ENCODE results near the gene SLC35F3.

Gene SLC35F3

DNA sequence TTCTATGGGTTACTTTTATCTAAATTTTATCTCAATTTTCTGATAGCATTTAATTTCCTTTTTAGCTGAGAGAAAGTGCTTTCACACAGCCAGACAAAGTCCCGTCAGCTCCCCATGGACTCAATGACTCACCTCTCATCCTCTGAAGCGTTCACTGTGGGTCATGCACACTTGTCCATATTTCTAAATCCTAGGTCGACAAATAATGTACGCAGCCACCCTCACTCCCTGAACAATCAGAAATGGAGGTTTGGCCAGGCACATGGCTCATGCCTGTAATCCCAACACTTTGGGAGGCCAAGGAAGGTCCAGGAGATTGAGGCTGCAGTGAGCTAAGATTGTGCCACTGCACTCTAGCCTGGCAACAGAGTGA, 426.4 kb downstream of the SLC35F3 start:
- DNase-seq: no peak

DNA sequence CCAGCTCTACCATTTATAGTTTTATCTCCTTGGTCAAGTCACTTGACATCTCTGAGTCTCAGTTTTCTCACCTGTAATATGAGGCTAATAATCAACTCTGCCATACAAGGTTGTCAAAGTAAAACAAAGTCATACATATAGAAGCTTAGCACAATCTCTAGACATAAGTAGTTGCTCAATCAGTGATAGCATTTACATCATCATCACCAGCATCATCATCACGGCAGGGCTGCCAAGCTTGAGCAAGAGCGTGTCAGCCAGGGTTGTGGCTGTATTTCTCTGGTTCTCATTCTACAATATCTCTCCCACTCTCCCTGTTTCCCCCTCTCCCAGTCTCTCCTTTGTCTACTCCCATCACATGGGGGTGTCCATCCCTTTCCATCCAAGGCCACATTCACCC, 427.0 kb downstream of the SLC35F3 start:
- DNase-seq: no peak

DNA sequence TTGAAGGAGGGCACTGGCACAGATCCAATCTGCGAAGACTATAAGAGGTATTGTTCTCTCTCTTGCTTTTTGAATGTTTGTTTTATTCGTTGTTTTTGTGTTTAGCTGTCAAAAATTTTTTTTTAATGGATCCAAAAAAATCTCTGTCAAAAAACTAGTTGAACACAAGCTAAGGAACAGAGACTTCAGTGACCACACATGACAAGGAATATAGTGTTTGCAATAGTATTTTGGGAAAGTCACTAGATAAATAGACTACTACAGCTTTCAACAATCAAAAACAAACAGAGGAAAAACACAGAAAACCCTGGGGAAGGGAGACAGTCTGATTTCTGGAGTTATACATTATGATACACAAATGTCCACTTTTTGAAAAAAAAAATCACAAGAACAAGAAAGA, 431.9 kb downstream of the SLC35F3 start:
- no peak for DNase-seq

DNA sequence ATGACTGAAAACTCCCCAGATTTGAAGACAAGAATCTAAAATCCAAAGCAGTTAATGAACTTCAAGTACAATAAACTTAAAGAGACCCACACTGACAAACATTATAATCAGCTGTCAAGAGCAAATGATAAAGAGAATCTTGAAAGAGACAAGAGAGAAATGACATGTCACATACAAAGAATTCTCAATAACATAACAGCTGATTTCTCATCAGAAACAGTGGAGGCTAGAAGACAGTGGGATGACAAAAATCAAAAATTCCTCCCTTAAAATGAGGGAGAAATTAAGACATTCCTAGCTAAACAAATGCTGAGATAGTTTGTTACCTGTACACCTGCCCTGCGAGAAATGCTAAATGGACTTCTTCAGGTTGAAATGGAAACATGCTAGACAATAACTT, 432.8 kb downstream of the SLC35F3 start:
- DNase-seq: no peak

DNA sequence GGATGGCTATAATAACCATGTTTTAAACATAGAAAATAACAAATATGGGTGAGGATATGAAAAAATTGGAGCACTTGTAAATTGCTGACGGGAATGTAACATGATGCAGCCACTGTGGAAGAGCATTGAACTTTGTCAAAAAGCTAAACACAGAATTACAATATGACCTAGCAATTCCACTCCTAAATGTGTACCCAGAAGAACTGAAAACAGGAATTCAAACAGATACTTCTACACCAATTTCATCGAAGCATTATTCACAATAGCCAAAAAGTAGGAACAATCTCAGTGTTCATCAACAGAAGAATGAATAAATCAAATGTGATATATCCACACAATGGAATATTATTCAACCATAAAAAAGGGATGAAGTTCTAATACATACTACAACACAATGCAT, 436.1 kb downstream of the SLC35F3 start:
- DNase-seq: no peak

DNA sequence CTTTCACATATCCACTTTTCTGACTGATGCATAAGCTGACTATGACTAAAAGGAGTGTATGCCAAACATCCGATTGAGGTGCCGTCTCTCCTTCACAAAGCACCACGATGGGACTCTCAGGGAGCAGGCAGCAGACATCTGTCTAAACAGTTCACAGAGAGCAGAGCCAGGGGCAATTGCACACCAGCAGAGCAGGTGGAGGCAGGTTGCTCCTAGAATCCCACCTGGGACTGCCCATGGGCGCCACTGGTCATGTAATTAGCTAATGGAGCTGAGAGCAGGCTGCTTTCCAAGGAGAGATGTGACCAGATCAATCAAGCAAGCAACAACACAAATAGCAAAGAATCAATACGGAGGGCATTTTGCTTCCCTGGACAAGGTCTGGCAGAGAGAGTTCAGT, 438.3 kb downstream of the SLC35F3 start:
- no peak for DNase-seq

DNA sequence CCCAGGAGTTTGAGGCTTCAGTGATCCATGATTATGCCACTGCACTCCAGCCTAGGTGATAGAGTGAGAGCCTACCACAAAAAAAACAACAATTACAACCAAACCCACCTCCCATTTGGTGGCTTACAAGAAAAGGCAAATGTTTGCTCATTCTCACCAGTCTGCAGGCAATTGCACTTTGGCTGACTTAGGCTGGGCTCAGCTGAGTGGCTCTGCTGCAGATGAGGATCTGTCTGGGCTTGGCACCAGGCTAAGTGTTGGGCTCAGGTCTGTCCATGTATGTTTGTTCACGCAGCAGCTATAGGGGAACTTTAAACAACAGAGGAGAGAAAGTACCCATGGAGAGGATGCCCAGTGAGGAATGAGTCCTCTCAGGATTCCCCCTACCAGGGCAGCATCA, 440.8 kb downstream of the SLC35F3 start:
- no peak for DNase-seq

DNA sequence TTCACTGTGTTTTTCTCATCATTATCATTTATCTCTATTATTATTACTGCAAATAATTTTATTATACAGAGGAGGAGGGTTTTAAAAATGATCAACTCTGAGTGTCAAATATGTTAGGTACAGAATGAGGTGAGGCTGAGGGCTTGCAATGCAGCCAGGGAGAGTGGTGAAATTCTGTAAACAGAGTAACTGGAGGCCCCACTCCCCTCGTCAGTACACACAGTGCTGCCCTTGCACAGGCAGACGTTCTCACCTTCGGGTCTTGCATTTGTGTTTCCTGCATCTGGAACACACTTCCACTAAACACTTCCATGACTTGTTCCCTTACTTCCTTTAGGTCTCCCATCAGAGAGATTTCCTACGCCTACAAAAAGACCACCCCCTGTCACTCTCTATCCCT, 444.5 kb downstream of the SLC35F3 start:
- no peak for DNase-seq

DNA sequence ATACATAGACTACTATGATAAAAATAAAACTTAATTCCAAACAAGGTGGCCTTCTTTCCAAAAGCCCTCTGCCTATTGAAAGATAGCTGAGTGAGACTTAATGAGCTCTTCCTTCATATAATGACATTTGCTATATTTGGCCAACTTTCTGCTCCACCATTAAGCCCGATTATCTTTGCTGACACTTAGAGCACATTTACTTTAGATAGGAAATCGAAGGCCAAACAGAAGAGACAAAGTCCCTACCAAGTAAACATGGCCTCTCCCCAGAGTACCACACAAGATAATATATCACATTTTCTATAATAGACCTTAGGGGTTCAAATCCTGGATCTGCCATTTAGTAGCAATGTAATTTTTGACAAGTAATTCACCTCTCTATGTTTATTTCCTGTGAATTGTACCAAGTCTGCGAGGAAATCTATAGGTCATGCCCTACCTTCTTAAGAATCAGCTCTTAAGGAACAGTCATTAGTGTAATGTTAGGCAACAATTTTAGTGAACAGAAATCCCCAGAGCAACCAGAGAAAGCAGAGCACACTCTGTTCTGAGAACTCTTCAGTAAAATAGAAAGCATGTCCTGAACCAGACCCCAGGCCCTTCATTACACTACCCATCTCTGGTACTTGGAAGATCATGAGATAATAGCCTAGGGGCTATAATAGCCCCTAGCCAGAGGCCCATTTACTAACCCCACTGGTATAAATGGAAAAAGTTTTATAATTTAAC, 451.5 kb downstream of the SLC35F3 start:
- DNase-seq: no peak

DNA sequence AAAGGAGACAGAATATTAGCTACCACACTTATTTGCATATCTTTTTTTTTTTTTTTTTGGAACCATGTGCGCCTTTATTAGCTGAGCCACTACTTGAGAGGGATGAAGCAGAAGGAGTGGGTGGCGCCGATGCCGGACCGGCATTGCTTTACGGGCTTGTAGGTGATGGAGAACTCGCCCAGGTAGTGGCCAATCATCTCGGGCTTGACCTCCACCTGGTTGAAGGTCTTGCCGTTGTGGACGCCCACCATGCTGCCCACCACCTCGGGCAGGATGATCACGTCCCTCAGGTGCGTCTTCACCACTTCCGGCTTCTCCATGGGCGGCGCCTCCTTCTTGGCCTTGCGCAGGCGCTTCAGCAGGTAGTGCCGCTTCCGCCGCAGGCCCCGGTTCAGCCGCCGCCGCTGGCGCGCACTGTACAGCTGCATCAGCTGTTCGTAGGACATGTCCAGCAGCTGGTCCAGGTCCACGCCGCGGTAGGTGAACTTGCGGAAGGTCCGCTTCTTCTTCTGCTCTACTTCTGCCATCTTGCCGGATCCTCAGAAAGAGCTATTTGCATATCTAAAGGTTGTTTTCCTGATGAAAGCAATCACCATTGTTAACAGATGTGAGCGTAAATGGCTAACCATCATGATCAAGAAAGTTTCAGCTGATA, 452.3 kb downstream of the SLC35F3 start:
- DNase-seq: peak; percentile 56

DNA sequence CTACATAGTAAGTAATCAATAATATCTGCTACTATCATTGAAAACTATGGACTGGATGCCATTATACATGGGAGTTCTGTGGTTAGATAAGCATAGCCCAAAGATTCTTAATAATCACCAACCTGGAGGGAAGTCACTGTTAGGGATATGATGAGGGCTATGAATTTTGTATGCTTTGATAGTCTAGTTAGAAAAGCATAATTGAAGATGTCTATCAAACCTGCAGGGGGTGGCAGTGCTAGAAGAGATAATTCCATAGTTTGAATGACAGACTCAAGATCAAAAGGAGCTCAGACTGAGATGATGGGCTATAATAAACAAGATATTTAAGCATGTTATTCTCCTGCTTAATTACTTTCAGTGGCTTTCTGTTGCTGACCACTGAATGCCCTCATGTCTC, 453.4 kb downstream of the SLC35F3 start:
- DNase-seq: no peak

DNA sequence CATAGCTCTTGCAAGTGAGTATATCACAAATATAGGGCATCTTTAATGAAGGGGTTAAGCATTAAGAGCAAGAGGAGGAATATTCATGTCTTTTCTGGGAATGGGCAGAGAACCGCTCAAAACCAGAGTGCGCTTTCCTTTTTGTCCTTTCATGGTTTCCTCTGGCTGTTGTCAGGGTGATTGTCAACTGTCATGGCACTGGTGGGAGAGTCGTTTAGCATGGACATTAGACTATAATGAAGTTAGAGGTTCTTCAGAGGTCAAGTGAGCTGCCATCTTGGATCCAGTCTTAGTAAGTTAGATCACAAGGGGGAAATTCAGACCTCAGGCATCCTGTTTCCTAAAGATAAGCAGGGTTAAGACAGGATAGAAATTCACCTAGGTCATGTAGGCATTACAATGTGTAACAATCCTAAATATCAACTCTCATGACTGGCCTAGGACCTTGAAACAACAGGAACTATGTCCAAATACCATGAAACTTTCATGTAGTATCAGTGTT, 456.7 kb downstream of the SLC35F3 start:
- DNase-seq: no peak

DNA sequence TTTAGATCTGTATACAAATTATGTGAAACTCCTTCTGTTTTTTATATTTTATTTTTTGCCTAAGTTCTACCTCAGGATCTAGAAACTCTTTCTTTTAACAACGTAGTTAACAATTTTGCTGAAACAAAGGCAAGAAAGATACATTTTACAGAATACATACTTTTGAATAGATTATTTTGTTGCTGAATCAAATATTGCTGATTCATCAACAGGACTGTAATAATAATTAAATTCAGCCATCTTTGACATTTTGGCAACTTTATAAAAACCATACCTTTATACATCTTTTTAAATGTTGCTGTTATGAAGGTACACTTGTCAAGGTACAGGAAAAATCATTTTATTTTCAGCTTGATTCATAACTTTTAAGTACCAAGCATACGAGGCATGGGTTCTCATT, 458.1 kb downstream of the SLC35F3 start:
- DNase-seq: no peak

DNA sequence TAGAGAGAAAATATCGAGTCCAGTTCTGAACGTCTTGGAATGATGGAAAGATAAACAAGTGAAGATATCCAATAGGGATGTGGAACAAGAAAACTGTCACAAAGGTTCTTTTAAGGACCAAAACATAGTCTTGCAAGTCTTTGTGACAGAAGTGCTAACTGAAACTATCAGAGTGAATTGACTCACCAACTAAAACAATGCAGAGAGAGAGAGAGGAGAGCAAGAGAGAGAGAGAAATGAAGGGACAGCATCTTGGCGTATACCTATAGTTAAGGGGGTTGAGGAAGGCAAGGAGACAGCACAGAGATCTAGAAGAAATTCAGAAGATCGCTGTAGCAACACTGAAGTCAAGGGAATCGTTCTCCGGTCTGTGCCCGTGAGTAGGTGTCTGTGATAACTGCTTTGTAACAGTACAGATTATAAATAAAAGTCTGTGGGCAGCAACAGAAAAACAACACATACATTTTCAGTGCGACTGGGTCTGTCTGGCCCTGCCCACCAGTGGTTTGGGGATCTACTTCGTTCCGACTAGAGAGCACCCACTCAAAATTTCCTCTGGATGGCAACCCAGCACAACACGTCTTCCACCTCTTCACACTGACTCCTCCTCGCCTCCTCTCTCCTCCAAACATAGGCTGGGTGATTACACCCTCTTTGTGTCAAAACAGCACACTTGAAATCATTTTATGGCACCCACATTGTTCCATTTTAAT, 464.0 kb downstream of the SLC35F3 start:
- DNase-seq: no peak

DNA sequence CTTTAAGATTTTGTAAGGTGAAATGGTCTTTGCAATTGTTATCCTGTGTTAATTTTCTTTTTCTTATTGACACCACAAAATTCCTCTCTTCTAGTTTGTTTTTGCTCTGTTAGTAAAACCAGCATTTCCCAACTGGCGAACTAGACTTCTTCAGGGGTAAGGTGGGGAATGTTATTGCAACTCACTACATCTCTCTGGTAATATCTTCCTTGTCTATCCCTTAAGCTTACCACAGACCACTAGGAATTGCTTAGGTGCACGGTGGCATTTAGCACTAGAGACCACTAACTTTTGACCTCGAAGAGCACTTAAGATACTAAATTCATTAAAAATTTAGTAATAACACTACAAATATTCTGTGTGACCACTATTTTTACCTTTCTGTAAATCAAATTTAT, 464.6 kb downstream of the SLC35F3 start:
- no peak for DNase-seq

DNA sequence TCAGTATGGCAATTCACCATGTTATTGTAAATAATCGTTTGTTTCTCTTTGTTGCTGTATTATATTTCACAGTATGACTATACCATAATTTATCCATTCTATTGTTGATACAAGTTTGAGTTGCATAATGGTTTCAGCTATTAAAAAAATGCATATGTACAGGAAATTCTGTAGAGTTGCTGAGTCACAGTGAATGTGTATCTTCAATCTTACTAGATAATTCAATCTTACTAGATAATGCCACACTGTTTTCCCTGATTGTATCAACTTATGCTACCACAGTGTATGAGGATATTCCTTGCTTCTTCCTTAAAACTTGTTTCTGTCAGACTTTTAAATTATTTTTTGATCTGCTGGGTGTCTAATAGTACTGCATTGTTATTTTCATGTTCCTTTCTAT, 465.3 kb downstream of the SLC35F3 start:
- DNase-seq: no peak

DNA sequence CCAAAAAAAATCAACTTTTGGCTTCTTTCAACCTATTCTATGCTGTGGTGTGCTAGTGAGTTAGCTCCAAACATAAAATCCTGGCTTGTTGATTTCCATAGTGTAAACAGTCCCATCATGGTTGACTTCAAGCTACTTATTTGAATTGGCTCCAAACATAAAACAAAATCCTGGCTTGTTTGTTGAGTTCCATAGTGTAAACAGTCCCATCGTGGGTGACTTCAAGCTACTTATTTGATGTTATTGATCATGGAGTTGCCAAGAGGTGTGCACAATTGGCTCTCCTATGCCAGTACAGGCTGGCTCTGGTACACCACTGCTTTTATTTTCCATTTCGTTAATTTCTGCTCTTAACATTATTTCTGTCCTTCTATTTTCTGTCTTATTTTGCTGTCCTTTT, 466.9 kb downstream of the SLC35F3 start:
- no peak for DNase-seq

DNA sequence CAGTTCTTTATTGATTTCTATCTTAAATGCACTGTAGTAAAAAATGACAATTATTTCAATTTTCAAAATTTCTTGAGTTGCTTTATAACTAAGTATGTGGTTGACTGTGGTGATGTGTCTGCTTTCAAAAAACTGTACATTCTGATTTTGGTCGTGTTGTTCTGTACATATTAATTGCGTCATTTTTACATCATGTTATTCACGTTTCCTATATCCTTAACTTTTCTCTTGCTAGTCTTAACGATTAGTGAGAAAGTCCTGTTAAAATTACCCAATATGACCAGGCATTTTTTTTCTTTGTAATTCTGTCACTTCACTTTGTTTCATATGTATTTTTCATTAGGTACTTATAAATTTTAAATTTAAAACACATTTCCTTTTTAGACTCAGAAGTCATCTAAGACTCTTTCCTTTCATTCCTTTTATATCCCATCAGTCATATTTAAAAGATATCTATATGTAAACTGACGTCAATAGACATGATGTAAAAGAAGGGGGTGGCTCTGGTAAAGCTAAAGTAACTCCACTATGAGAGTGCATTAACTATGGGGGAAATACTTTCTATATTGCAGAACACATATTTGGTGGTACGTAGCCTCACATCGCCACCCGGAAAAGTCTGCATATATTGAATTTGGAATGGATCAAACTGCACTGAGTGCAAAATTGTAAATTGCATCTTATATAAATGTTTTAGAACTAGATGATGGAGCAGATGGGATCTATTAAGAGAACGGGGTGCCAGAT, 467.7 kb downstream of the SLC35F3 start:
- no peak for DNase-seq

DNA sequence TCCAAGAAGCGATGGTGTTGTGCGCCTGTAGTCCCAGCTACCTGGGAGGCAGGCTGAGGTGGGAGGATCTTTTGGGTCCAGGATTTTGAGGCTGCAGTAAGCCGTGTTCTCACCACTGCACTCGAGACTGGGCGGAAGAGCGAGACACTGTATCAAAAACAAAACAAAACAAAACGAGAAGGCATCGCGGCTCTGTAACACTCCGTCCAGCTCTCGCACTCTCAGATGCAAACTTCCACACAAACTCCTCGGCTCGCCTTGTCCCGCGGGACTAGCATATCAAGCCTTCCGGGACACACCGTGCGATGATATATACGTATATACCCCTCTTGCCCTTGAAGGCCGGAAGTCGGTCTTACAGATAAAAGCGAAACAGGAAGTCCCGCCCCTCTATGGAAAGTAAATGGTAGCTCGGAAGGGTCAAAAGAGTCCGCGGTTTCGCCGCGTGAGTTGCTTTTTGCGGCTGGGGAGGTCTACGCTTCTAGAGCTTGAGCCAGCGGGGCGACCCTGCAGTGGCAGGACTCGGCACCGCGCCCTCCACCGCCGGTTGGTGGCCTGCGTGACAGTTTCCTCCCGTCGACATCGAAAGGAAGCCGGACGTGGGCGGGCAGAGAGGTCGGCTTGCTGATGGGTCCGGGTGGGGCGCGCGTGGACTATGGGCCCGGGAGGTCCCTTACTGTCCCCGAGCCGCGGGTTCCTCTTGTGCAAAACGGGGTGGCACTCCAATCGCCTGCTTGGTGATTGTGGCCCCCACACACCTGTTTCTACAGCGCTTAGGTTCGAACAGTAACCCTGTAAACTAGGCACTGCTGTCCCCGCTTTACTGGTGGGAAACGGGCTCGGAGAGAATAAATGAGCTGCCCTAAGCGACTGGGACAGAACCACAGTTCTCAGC, 468.8 kb downstream of the SLC35F3 start, which contains the start of gene COA6:
Gene COA6 (plus strand): TSS at position 393 of the 895 bp plus-strand sequence. CDS start 11 bp downstream, at position 404.
- peak; percentile 89 for DNase-seq

DNA sequence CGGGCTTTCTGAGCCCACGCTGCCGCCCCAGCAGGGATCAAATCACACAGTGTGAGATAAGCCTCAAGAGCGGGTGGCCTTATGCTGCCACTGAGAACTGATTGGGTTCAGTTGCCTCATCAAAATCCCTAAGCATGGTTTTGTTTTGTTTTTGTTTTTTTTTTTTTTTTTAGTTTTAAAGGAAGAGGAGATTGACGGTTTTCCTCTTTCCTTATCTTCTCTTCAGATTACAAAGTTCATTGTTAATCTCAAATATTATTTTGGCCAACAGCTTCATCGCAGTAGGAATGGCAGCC, 469.4 kb downstream of the SLC35F3 start:
- no peak for DNase-seq

Data from activated T-cell treated with anti-CD3 and anti-CD28 coated beads, Interleukin-2, amount 50 U/mL, for 1 hour (primary cell).